Inflammatory macrophage treated with lipopolysaccharide for 1 hour (primary cell): ENCODE results near the gene TAPBPL.

ENCODE experiments used
- DNase-seq, 2 donors: peaks; one replicate each; pipeline ENCODE4 v3.0.0-alpha.2; 2020 to 2022

Gene TAPBPL

GRCh38 chr12:6435961-6436715, 15.7 kb upstream of the TAPBPL start:
- no peak for DNase-seq

GRCh38 chr12:6437586-6437985, 14.3 kb upstream of the TAPBPL start:
- DNase-seq: no peak

DNA sequence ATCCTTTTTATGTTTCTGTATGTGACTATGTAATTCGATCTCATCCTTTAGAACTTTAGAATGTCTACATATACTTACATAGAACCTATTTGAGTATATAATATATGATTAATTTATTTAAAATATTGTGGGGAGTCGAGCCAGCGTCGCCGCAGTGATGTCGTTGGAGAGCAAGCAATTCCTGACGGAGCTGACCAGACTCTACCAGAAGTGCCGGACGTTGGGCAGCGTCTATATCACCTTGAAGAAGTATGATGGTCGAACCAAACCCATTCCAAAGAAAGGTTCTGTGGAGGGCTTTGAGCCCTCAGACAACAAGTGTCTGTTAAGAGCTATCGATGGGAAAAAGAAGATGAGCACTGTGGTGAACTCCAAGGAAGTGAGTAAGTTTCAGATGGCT, 13.5 kb upstream of the TAPBPL start:
- DNase-seq: no peak

DNA sequence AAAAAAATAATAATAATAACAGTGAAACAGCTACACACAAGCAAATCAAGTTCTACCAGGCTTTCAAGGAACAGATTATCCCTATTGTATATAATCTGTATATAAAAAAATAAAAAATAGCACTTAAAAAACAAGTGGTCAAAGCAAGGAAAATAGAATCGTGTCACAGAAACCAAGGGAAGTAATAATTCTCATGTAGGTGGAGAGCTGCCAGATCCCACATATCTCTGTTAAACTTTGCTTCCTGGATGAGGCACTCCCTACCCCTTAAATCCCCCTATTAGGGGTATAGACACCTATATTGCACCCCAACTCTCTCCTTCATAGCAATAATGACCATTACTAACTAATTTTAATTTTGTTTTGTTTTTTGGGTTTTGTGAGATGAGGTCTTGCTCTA, 11.5 kb upstream of the TAPBPL start:
- no peak for DNase-seq

- no peak for DNase-seq
Measured at GRCh38 chr12:6442836-6443235, 9.0 kb upstream of the TAPBPL start.

- no peak for DNase-seq
Measured at GRCh38 chr12:6443361-6443983, 8.4 kb upstream of the TAPBPL start.

DNA sequence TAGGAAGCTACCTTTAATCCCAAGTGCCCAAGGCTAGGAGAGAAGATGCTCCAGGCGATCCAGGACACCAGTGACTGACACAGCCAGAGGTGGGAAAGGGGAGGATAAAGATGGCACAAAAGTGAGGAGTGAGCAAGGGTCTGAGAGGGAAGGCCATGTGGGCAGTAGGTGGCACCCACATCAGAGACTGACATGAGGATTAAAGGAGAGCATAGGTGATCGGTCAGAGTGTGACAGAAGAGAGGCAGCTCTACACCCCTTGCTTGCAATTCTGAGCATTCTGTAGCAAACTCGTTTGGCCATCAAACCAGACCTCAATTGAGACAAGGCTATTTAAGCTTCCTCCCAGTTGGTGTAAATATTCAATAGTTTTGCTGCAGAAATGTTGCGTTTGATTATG, 7.8 kb upstream of the TAPBPL start:
- DNase-seq: no peak

DNA sequence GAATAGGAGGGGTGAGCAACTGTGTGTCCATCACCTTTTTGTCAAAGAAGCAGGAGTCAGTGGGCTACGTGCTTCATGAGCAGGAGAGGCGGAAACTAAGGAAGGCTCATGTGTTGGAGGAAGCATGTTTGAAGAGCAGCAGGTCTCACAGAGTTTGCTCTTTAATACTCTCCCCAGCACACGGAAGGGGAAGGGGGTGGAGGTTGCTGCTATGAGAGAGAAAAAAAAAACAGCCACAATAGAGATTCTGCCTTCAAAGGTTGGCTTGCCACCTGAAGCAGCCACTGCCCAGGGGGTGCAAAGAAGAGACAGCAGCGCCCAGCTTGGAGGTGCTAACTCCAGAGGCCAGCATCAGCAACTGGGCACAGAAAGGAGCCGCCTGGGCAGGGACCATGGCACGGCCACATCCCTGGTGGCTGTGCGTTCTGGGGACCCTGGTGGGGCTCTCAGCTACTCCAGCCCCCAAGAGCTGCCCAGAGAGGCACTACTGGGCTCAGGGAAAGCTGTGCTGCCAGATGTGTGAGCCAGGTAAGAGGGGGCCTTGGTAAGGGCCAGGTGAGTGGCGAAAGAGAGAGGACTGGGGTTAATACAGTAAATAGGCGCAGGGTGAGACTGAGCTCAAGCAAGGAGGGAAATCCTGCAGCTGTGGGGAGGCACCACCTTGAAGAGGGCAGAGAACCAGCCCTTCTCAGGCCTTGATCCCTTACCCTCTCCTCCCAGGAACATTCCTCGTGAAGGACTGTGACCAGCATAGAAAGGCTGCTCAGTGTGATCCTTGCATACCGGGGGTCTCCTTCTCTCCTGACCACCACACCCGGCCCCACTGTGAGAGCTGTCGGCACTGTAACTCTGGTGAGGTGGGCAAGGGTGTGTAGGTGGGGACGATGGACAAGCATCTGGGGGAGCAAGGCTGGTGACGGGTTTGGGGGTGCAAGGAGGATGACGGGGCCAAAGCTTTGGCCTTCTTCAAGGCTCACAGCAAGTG, 6.8 kb upstream of the TAPBPL start, which contains the start of gene CD27:
TSS of gene CD27 (plus strand) at position 252 of the 985 bp plus-strand sequence. CDS start at position 393, 141 bp downstream.
- no peak for DNase-seq

DNA sequence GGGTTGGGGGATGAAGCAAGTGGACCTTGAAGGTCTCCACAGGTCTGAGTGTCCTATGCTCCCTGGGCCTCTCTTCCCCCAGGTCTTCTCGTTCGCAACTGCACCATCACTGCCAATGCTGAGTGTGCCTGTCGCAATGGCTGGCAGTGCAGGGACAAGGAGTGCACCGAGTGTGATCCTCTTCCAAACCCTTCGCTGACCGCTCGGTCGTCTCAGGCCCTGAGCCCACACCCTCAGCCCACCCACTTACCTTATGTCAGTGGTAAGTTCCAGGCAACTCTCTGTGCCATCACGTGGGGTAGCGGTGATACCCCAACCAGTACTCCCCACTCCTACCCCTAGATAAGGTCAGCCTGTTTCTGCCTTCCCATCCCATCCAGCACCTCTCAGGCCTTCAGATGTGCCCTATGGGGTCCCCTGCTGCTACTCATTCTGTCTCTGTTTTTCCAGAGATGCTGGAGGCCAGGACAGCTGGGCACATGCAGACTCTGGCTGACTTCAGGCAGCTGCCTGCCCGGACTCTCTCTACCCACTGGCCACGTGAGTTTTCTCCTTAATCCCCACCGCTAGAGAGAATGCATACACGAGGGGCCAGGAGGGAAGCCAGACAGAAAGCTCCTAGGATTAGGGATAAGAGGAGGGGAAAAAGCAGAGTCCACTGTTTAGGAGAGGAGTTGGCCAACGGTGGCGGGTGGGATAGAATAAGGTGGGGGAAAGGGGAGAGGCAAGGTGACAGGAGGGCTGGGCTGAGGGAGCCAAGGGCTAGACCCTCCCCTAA, 1.6 kb upstream of the TAPBPL start:
- DNase-seq: no peak

DNA sequence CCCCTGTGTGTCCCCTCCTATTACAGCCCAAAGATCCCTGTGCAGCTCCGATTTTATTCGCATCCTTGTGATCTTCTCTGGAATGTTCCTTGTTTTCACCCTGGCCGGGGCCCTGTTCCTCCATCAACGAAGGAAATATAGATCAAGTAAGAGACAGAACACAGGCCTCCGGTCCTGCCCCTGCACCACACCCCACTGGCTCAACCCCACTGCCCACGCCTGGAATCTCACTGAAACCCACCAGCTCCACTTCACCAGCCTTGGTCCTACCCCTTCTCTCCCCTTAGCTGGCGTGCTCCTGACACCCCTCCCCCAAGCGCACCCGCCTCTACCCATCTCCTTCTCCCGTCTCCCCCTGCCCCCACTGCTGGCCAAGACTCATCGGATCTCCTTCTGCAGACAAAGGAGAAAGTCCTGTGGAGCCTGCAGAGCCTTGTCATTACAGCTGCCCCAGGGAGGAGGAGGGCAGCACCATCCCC, 934 bp upstream of the TAPBPL start:
- no peak for DNase-seq

GRCh38 chr12:6452245-6452943, 552 bp downstream of the TAPBPL start:
- peak in 1 of 2 donors; percentile 19 for DNase-seq

GRCh38 chr12:6452944-6453630, 1.2 kb downstream of the TAPBPL start:
- peak in 1 of 2 donors; percentile 56 for DNase-seq

- DNase-seq: no peak
Measured at GRCh38 chr12:6457220-6457945, 5.5 kb downstream of the TAPBPL start.

- no peak for DNase-seq
Measured at GRCh38 chr12:6458281-6459003, 6.6 kb downstream of the TAPBPL start.

DNA sequence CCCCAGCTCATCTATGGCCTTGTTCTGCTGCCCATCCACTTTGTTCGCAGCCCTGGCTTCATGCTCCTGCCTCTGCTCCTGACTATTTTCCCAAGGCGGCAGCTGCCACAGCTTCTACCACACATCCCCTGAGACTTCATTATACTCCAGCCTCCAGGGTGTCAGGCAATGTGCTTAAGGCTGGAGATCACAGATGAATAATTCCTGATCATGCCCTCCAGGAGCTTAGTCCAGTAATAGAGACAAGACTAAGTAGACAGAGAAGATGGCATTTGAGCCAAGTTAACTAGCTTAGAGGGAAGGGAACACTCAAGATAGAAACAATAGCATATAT, 7.1 kb downstream of the TAPBPL start:
- no peak for DNase-seq

GRCh38 chr12:6460751-6461371, 9.0 kb downstream of the TAPBPL start:
- peak in 1 of 2 donors; percentile 31 for DNase-seq

DNA sequence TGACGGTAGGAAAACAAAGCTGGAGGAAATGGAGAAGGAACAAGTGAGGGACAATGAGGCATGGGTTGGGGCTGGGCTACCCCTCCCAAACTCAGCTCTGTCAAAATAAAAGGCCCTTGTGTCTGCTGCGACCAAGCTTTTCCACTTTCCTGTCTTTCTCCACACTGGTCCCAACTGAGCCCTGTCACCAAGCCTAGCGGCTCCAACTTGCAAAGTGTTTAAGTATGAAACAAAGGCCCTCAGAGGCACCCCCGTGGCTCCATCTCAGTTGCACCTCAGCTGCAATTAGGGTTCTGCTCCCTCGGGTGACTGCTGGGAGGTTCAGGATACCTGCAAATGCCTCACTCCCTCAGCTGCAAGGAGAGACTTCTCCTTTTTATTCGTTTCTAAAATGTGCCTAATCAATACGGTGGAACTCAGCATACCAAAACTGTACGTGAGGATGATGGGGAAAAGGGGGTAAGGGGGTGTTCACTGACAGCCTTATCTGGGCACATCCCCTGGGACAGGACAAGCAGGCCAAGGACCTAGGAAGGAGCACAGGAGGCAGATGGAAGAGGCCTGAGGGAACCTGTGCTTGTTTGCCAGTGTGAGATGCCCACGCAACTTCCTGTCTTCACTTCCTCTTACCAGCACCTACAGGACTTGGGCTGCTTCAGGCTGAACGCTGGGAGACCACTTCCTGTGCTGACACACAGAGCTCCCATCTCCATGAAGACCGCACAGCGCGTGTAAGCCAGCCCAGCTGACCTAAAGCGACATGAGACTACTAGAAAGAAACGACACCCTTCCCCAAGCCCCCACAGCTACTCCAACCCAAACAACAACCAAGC, 9.8 kb downstream of the TAPBPL start:
- DNase-seq: peak; percentile 68 to 93
